C4-2B (cell line): Measurements from ENCODE around the gene CAVIN1.

ENCODE experiments used
- CTCF ChIP-seq: fragments of 450-650 bp; conservative IDR thresholded peaks from 2 replicates; pipeline ENCODE4 v1.5.1; 2017; ENCODE audit warnings: mild to moderate bottlenecking
- ZFX ChIP-seq: fragments of 450-650 bp; IDR thresholded peaks from 2 replicates; pipeline ENCODE4 v1.6.1; 2017

DNA sequence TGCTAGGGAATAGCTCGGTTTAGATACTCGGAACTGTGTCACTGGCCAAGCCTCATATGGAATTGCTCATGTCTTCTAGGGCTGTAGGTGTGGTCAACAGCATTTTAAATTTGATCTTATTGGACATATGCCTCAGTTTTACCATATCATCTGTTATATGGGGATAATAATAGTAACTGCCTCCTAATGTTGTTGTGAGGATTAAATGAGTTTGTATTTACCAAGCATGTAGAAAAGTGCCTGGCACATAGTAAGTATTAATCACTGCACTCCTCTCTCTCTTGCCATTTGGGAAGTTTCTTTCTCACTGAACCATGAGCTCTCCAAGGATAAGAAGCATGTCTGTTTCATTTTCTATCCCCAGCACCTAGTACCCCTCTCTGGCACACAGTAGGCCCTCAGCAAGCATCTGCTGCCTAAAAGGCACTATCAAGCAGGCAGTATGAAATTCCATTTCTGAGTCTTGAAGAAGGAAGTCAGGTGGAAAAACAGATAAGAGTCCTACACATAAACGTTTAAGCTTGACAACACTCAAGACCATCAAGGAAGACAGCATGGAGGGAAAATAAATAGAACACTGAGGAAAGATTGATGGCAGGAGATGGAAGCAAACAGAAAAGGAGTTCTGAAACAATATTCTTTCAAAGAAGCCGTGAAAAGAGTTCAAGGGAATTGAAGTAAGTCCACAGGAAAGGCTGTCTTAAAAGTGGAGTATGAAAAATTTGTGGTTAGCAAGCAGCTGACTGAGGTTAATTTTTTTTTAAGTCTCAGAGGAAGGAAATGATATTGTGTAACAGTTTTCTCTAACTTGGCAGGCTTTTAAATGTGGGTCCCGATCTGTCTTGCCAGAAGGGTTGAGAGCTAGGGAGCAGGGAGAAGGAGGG lies 33.4 kb upstream of the CAVIN1 start:
- TF ChIP-seq CTCF (no peak), ZFX (no peak)
